GM23338 (cell line): ENCODE results near the gene PYY. TPM values are rescaled to one million over a fixed set of nuclear protein-coding genes. Genes with fewer than 3 reads are reported as not detected.

ENCODE experiments used
- ATAC-seq: fragments of 200-7000 bp; cut with Tn5 transposase; 3 replicates; pipeline ENCODE4 v1.9.1; 2020
- DNase-seq: peaks from one replicate; pipeline ENCODE4 v3.0.0-alpha.2; 2015; ENCODE audit warnings: low spot score
- H2AFZ ChIP-seq: fragments of 200-600 bp; sonication (generic); 2 replicates; pipeline ENCODE4 v1.8.0; 2016; ENCODE audit warnings: antibody characterized with exemption, mild to moderate bottlenecking, moderate library complexity
- H3F3A ChIP-seq: fragments of 200-600 bp; sonication (generic); replicated peaks from 2 replicates; pipeline ENCODE4 v1.8.0; 2017; ENCODE audit warnings: antibody characterized with exemption, mixed run types, low read depth
- H3K27ac ChIP-seq: fragments of 200-600 bp; sonication (generic); 2 replicates; pipeline ENCODE4 v1.6.1; 2016; ENCODE audit warnings: low read depth
- H3K27me3 ChIP-seq: fragments of 200-600 bp; sonication (generic); 2 replicates; pipeline ENCODE4 v1.8.0; 2016; ENCODE audit warnings: mild to moderate bottlenecking, mixed run types, moderate library complexity; ENCODE audit not compliant: insufficient read depth
- H3K36me3 ChIP-seq: fragments of 200-600 bp; sonication (generic); 2 replicates; pipeline ENCODE4 v1.8.0; 2016; ENCODE audit warnings: mild to moderate bottlenecking; ENCODE audit not compliant: insufficient read depth
- H3K4me1 ChIP-seq: fragments of 200-600 bp; sonication (generic); 2 replicates; pipeline ENCODE4 v1.8.0; 2016; ENCODE audit warnings: mild to moderate bottlenecking, moderate library complexity; ENCODE audit not compliant: insufficient read depth
- H3K4me2 ChIP-seq: fragments of 200-600 bp; sonication (generic); 2 replicates; pipeline ENCODE4 v1.7.1; 2017; ENCODE audit warnings: mixed run types
- H3K4me3 ChIP-seq: fragments of 200-600 bp; sonication (generic); 2 replicates; pipeline ENCODE4 v1.6.1; 2016; ENCODE audit warnings: mixed run types
- H3K79me2 ChIP-seq: fragments of 200-600 bp; sonication (generic); replicated peaks from 2 replicates; pipeline ENCODE4 v1.8.0; 2017; ENCODE audit warnings: mild to moderate bottlenecking; ENCODE audit not compliant: insufficient read depth
- H3K9me2 ChIP-seq: fragments of 200-600 bp; sonication (generic); 2 replicates; pipeline ENCODE4 v1.8.0; 2017; ENCODE audit not compliant: insufficient read depth
- H4K20me1 ChIP-seq: fragments of 200-600 bp; sonication (generic); replicated peaks from 2 replicates; pipeline ENCODE4 v1.8.0; 2017; ENCODE audit warnings: mild to moderate bottlenecking; ENCODE audit not compliant: insufficient read depth
- H3K27ac Mint-ChIP-seq: 2 replicates; pipeline ENCODE4 v1.8.0; 2020; ENCODE audit warnings: inconsistent platforms, mild to moderate bottlenecking, moderate library complexity, mixed read lengths
- H3K27me3 Mint-ChIP-seq: 3 replicates; pipeline ENCODE4 v1.8.0; 2022; ENCODE audit warnings: low read depth, mild to moderate bottlenecking, moderate library complexity, mixed read lengths, inconsistent platforms; ENCODE audit not compliant: insufficient read depth, poor library complexity
- H3K36me3 Mint-ChIP-seq: 3 replicates; pipeline ENCODE4 v1.8.0; 2021; ENCODE audit warnings: low read depth, mild to moderate bottlenecking, inconsistent platforms, moderate library complexity, mixed read lengths
- H3K4me1 Mint-ChIP-seq: 3 replicates; pipeline ENCODE4 v1.8.0; 2020; ENCODE audit warnings: mild to moderate bottlenecking, inconsistent platforms, mixed read lengths
- H3K4me3 Mint-ChIP-seq: 3 replicates; pipeline ENCODE4 v1.8.0; 2021; ENCODE audit warnings: moderate library complexity, mild to moderate bottlenecking, inconsistent platforms, mixed read lengths
- H3K9me3 Mint-ChIP-seq: 3 replicates; pipeline ENCODE4 v1.8.0; 2020; ENCODE audit warnings: moderate library complexity, mild to moderate bottlenecking, inconsistent platforms, mixed read lengths
- CREB1 ChIP-seq: fragments of 250-450 bp; sonication (Bioruptor Pico); IDR thresholded peaks from 2 replicates; pipeline ENCODE4 v1.5.0; 2020; ENCODE audit warnings: low read depth, mild to moderate bottlenecking, moderate library complexity
- ETS1 ChIP-seq: IDR thresholded peaks from 2 replicates; pipeline ENCODE4 v1.6.1; 2016; ENCODE audit warnings: antibody characterized with exemption
- EZH2 ChIP-seq: fragments of 200-600 bp; sonication (generic); IDR thresholded peaks from one replicate; pipeline ENCODE4 v1.8.0; 2017; ENCODE audit warnings: antibody characterized with exemption, mild to moderate bottlenecking, low read depth; ENCODE audit not compliant: unreplicated experiment
- EZH2phosphoT487 ChIP-seq: fragments of 200-600 bp; sonication (generic); IDR thresholded peaks from one replicate; pipeline ENCODE4 v1.8.1; 2018; ENCODE audit warnings: antibody characterized with exemption; ENCODE audit not compliant: unreplicated experiment
- JUNB ChIP-seq: IDR thresholded peaks from one replicate; pipeline ENCODE4 v1.6.1; 2016; ENCODE audit warnings: antibody characterized with exemption; ENCODE audit not compliant: unreplicated experiment
- NANOG ChIP-seq: IDR thresholded peaks from 2 replicates; pipeline ENCODE4 v1.6.1; 2016; ENCODE audit warnings: antibody characterized with exemption, borderline replicate concordance
- POLR2AphosphoS5 ChIP-seq: IDR thresholded peaks from 2 replicates; pipeline ENCODE4 v1.6.1; 2016; ENCODE audit warnings: antibody characterized with exemption, low read depth
- REST ChIP-seq: IDR thresholded peaks from one replicate; pipeline ENCODE4 v1.6.1; 2018; ENCODE audit warnings: antibody characterized with exemption; ENCODE audit not compliant: unreplicated experiment
- STAT1 ChIP-seq: IDR thresholded peaks from one replicate; pipeline ENCODE4 v1.6.1; 2016; ENCODE audit warnings: antibody characterized with exemption; ENCODE audit not compliant: unreplicated experiment
- ZNF114 ChIP-seq: fragments of 250-450 bp; sonication (Bioruptor Pico); IDR thresholded peaks from 2 replicates; pipeline ENCODE4 v1.5.0; 2020; ENCODE audit warnings: mild to moderate bottlenecking, moderate library complexity
- ZNF331 ChIP-seq: fragments of 250-450 bp; sonication (Bioruptor Pico); IDR thresholded peaks from 2 replicates; pipeline ENCODE4 v1.5.0; 2020; ENCODE audit warnings: low read depth, mild to moderate bottlenecking, moderate library complexity
- polyA plus RNA-seq: library from polyadenylated mRNA; unstranded; fragments of >200 nt; fragmentation: Nextera tagmentation; extraction: Ambion mirVana; gene quantifications from 2 replicates; pipeline ENCODE4 v1.2.1, GENCODE V29; 2016
- total RNA-seq: library from RNA; depleted of rRNA; stranded (reverse); fragments of >200 nt; shearing (Covaris generic); gene quantifications from 2 replicates; pipeline ENCODE4 v1.2.3, GENCODE V29; 2014
- TF ChIP-seq, protein P1 (sequence below): fragments of 250-450 bp; sonication (Bioruptor Pico); IDR thresholded peaks from 2 replicates; pipeline ENCODE4 v1.5.0; 2020; ENCODE audit warnings: mild to moderate bottlenecking, moderate library complexity
- TF ChIP-seq, protein P2 (sequence below), 2 experiments: fragments of 200-600 bp in 1 of 2; sonication (generic) in 1 of 2; conservative IDR thresholded peaks; 2 replicates each; pipeline versions ENCODE4 v1.5.1 to v1.6.1; 2016 to 2017; ENCODE audit warnings: antibody characterized with exemption in 2 of 2, low read depth in 2 of 2, mild to moderate bottlenecking in 2 of 2, moderate library complexity in 1 of 2

Gene PYY
- total and polyA plus RNA-seq, 2 experiments from 2014 or later = 0.56 to 8.5 TPM

DNA sequence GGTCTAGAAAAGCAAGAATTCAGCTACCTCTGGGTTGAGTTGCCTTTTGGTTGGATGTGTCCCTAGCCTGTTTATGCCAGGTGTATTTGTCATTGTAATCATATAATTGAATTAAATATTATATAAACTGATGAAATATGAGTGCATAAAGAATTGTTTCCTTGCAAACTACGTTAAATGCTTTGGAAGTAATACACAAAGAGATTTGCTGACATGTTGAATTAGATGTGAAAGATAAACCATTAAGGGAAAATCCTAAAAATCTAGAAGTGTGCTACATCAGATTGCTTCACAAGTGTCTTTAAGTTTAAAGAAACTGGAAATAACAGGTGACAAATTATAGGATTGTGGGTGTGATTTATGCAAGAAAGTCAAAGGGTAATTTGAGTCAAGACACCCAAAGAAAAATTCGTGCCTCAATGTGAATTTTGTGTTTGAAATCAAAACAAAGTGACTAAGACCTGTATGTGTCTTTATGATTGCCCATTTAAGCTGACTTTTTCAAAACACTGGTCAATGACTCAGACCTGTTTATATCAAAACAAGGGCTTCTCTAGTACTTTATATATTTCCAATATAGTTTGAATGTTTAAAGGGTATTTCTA is 5.1 kb upstream of the PYY start:
- H3F3A ChIP-seq = no peaks in the 10 kb centered on the region
- ATAC-seq (no peak), DNase-seq (no peak)
- H2AFZ ChIP-seq = no peak overlapping the region
- H3K4me3 ChIP-seq = no peak overlapping the region
- no peaks in the 10 kb centered on the region; the same call in 1 of the 2 replicates for H3K4me1 ChIP-seq
- no peak overlapping the region for H3K27ac Mint-ChIP-seq
- peaks cover 21% of the 10 kb centered on the region for H3K27me3 Mint-ChIP-seq
- H3K27ac ChIP-seq = no peak overlapping the region
- H3K9me2 ChIP-seq = no peaks in the 10 kb centered on the region
- H3K27me3 ChIP-seq = peaks cover 11% of the 10 kb centered on the region
- no peaks in the 10 kb centered on the region for H3K79me2 ChIP-seq
- H3K9me3 Mint-ChIP-seq = no peaks in the 10 kb centered on the region
- no peak overlapping the region for H3K4me3 Mint-ChIP-seq
- TF ChIP-seq ZNF331 (CRISPR knock-in tag) = no peak
- TF ChIP-seq, protein P1, sequence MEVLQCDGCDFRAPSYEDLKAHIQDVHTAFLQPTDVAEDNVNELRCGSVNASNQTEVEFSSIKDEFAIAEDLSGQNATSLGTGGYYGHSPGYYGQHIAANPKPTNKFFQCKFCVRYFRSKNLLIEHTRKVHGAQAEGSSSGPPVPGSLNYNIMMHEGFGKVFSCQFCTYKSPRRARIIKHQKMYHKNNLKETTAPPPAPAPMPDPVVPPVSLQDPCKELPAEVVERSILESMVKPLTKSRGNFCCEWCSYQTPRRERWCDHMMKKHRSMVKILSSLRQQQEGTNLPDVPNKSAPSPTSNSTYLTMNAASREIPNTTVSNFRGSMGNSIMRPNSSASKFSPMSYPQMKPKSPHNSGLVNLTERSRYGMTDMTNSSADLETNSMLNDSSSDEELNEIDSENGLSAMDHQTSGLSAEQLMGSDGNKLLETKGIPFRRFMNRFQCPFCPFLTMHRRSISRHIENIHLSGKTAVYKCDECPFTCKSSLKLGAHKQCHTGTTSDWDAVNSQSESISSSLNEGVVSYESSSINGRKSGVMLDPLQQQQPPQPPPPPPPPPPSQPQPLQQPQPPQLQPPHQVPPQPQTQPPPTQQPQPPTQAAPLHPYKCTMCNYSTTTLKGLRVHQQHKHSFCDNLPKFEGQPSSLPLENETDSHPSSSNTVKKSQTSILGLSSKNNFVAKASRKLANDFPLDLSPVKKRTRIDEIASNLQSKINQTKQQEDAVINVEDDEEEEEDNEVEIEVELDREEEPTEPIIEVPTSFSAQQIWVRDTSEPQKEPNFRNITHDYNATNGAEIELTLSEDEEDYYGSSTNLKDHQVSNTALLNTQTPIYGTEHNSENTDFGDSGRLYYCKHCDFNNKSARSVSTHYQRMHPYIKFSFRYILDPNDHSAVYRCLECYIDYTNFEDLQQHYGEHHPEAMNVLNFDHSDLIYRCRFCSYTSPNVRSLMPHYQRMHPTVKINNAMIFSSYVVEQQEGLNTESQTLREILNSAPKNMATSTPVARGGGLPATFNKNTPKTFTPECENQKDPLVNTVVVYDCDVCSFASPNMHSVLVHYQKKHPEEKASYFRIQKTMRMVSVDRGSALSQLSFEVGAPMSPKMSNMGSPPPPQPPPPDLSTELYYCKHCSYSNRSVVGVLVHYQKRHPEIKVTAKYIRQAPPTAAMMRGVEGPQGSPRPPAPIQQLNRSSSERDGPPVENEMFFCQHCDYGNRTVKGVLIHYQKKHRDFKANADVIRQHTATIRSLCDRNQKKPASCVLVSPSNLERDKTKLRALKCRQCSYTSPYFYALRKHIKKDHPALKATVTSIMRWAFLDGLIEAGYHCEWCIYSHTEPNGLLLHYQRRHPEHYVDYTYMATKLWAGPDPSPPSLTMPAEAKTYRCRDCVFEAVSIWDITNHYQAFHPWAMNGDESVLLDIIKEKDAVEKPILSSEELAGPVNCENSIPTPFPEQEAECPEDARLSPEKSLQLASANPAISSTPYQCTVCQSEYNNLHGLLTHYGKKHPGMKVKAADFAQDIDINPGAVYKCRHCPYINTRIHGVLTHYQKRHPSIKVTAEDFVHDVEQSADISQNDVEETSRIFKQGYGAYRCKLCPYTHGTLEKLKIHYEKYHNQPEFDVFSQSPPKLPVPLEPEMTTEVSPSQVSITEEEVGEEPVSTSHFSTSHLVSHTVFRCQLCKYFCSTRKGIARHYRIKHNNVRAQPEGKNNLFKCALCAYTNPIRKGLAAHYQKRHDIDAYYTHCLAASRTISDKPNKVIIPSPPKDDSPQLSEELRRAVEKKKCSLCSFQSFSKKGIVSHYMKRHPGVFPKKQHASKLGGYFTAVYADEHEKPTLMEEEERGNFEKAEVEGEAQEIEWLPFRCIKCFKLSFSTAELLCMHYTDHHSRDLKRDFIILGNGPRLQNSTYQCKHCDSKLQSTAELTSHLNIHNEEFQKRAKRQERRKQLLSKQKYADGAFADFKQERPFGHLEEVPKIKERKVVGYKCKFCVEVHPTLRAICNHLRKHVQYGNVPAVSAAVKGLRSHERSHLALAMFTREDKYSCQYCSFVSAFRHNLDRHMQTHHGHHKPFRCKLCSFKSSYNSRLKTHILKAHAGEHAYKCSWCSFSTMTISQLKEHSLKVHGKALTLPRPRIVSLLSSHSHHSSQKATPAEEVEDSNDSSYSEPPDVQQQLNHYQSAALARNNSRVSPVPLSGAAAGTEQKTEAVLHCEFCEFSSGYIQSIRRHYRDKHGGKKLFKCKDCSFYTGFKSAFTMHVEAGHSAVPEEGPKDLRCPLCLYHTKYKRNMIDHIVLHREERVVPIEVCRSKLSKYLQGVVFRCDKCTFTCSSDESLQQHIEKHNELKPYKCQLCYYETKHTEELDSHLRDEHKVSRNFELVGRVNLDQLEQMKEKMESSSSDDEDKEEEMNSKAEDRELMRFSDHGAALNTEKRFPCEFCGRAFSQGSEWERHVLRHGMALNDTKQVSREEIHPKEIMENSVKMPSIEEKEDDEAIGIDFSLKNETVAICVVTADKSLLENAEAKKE = no peak
- TF ChIP-seq JUNB = no peak
- TF ChIP-seq, protein P2, sequence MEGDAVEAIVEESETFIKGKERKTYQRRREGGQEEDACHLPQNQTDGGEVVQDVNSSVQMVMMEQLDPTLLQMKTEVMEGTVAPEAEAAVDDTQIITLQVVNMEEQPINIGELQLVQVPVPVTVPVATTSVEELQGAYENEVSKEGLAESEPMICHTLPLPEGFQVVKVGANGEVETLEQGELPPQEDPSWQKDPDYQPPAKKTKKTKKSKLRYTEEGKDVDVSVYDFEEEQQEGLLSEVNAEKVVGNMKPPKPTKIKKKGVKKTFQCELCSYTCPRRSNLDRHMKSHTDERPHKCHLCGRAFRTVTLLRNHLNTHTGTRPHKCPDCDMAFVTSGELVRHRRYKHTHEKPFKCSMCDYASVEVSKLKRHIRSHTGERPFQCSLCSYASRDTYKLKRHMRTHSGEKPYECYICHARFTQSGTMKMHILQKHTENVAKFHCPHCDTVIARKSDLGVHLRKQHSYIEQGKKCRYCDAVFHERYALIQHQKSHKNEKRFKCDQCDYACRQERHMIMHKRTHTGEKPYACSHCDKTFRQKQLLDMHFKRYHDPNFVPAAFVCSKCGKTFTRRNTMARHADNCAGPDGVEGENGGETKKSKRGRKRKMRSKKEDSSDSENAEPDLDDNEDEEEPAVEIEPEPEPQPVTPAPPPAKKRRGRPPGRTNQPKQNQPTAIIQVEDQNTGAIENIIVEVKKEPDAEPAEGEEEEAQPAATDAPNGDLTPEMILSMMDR (conservative IDR thresholded peaks at IDR 0.05; ENCODE audit: low read depth in 2 of 2) = no peak
- no peak for TF ChIP-seq NANOG
- TF ChIP-seq ZNF114 (CRISPR knock-in tag) = no peak
- TF ChIP-seq EZH2phosphoT487 = no peak
- TF ChIP-seq EZH2 = no peak
- TF ChIP-seq REST = no peak
- no peak for TF ChIP-seq ETS1
- no peak for TF ChIP-seq CREB1 (CRISPR knock-in tag)
- TF ChIP-seq POLR2AphosphoS5 = no peak
- no peak for TF ChIP-seq STAT1
- no peaks in the 10 kb centered on the region for H3K4me1 Mint-ChIP-seq
- no peak overlapping the region for H3K4me2 ChIP-seq
- no peaks in the 10 kb centered on the region for H3K36me3 ChIP-seq
- H3K36me3 Mint-ChIP-seq = no peaks in the 10 kb centered on the region
- no peaks in the 10 kb centered on the region; the same call in 1 of the 2 replicates for H4K20me1 ChIP-seq
